GM19351 (cell line): Measurements from ENCODE around the gene GPRIN1.
"Not testable (repeated sequence)": the region's sequence is repeated elsewhere in the genome, so short reads cannot be mapped to it uniquely, and the experiment has no call there.

Experiments
- ATAC-seq: cut with Tn5 transposase; IDR thresholded peaks from one replicate; pipeline ENCODE4 v1.9.1; 2021; ENCODE audit warnings: mild to moderate bottlenecking, moderate library complexity; ENCODE audit not compliant: unreplicated experiment

GPRIN1 gene

GRCh38 chr5:176599749-176600430, 10.1 kb downstream of the GPRIN1 start:
- not testable (repeated sequence) for ATAC-seq

GRCh38 chr5:176597417-176598389, 12.3 kb downstream of the GPRIN1 start:
- no peak for ATAC-seq

- ATAC-seq, result peak; percentile 71
These were observed 13.1 kb downstream of the GPRIN1 start for GRCh38 chr5:176596689-176597416.

- ATAC-seq, result no peak
These were observed 13.8 kb downstream of the GPRIN1 start for GRCh38 chr5:176596069-176596644.

- no peak for ATAC-seq
These were observed 14.5 kb downstream of the GPRIN1 start for GRCh38 chr5:176595386-176595943.

- ATAC-seq, result no peak
These were observed 15.4 kb downstream of the GPRIN1 start for GRCh38 chr5:176594554-176594953.

- ATAC-seq, result no peak
These were observed 16.6 kb downstream of the GPRIN1 start for GRCh38 chr5:176593273-176593869.

GRCh38 chr5:176592573-176592972, 17.4 kb downstream of the GPRIN1 start:
- no peak for ATAC-seq

GRCh38 chr5:176591667-176592066, 18.3 kb downstream of the GPRIN1 start:
- not testable (repeated sequence) for ATAC-seq

GRCh38 chr5:176590035-176590717, 19.8 kb downstream of the GPRIN1 start:
- no peak for ATAC-seq

- ATAC-seq, result no peak
These were observed 20.8 kb downstream of the GPRIN1 start for GRCh38 chr5:176589039-176589769.

- no peak for ATAC-seq
These were observed 21.7 kb downstream of the GPRIN1 start for GRCh38 chr5:176588297-176588696.

GRCh38 chr5:176587398-176587797, 22.6 kb downstream of the GPRIN1 start:
- no peak for ATAC-seq

- ATAC-seq, result no peak
These were observed 26.9 kb downstream of the GPRIN1 start for GRCh38 chr5:176583076-176583475.

GRCh38 chr5:176581361-176581760, 28.6 kb downstream of the GPRIN1 start:
- no peak for ATAC-seq

GRCh38 chr5:176579323-176579722, 30.6 kb downstream of the GPRIN1 start:
- no peak for ATAC-seq

GRCh38 chr5:176578391-176578808, 31.6 kb downstream of the GPRIN1 start:
- ATAC-seq, result peak; percentile 81

GRCh38 chr5:176577312-176578176, 32.4 kb downstream of the GPRIN1 start:
- no peak for ATAC-seq
